Measurements from ENCODE around the gene RAB30.
"Not testable (repeated sequence)": the region's sequence is repeated elsewhere in the genome, so short reads cannot be mapped to it uniquely, and the experiment has no call there.

RAB30 gene

DNA sequence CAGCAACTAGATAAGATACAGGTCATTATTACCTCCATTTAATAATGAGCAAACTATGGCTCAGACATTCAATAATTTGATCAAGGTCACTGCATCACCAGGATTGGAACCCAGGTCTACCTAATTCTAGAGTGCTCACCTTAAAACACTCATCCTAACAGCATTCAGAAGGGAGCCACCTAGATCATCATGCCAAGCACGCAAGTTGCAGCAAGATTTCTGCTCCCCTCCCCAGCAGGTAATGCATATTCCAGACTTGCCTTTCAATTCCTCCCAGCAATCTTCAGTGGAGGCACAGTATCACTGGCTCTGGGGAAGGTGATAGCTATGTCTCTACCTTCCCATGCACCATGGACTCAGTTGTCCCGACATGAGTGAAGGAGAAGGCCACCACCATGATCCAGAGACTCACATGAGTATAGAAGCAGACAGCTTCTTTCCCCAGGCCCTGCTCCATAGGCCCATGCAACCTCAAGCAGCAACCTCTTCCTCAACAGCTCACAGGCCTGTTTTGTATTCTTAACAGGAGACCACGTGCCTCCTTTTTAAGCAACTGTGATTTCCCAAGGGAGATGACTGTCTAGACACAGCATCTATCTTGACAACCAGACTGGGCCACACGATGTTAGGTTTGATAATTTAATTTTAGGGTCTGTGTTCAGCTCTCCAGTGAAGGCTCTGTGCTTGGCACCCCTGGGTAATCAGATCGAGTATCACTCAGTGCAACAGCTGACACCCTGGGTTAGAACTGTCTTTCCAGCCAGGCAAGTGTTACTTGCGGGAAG is 36.4 kb downstream of the RAB30 start:
- DNase-seq = no peak

DNA sequence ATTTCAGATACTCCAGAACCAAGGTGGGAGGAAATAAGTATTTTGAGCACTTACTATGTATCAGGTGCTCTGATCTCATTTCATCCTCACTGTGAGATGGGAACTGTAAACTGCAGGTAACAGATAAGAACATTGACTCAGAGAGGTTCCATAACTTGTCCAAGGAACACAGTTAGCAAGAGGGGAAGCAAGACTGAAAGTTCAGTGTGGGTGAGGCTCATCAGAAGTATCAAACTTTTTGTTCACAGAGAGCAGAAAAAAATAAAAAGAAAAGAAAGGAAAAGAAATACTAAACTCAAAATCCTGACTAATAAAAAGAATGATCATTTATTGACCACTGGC is 37.1 kb downstream of the RAB30 start:
- DNase-seq = no peak

DNA sequence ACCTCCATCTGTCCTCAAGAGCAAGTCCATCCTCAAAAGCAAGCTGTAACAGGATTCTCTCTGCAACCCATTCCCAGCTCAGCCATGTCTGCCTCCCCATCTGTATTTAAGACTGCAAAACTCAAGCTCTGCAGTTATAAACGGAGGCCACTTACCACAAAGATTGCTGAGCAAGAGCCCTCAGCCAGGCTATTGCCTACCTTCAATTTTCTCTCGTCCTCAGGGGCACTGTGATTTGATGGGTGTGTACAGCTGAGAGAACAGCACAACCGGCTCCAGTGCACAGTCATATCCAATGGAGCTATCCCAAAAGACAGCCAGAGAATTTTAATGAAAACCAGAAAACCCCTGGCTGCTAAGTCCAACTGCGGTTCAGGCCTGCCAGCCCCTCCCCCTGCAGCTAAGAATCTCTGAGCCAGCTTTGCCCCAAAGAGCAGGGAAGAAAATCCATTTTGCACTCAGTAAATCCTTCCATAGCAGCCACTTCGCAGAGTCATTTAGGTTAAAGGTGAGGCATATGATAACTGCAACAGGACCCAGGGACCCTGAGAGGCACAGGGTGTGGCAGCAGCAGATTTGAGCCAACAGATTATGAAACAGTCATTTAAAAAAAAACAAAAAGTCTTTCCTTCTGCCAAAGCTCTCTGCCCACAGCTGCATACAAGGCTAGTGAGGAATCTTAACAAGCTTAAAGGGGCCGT is 37.6 kb downstream of the RAB30 start:
- DNase-seq = no peak

DNA sequence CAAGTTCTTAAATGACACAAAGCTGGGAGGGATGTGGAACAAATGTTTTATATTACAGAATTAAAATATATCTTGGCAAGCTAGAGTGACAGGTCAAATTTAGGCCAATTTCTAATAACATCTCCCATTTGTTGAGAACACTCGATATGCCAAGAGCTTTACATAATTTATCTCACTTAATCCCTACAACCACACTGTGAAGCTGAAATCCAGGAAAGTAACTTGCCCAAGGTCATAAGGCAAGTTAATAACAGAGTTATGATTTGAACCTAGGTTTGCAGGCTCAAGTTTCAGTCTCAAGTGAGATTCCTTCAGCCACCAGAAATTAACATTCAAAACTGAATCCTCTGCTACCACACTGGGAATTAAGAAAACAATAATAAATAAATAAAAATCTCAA is 38.3 kb downstream of the RAB30 start:
- DNase-seq = no peak

DNA sequence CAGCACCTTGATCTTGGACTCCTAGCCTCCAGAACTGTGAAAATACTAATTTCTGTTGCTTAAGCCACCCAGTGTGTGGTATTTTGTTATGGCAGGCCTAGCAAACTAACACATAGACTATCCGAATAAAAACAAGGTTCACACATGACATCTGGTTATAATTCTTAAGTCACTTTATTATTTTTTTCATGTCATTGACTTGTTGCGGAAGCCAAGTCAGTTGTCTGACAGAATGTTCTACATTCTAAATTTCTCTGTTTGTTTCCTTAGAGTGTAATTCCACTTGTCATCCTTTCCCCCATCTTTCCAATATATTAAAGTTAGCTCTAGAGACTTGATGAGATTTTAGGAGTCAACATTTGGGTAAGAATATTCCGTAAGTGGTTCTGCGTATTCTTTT is 40.6 kb downstream of the RAB30 start:
- no peak for DNase-seq

DNA sequence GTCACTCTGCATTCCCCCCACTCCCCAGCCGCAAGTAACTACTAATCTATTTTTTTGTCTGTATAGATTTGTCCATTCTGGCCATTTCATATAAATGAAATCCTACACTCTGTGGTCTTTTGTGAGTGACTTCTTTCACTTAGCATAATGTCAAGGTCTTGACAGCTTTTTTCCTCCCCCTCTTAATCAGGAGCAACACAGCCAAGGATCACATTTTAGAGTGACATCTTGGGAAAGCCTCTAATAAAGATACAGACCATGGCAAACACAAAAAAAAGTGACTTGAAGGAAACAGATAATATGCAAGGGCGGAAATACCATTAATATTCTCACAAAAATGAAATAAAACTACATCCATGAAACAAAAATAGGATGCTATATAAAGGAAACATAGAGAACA is 43.9 kb downstream of the RAB30 start:
- DNase-seq = no peak

DNA sequence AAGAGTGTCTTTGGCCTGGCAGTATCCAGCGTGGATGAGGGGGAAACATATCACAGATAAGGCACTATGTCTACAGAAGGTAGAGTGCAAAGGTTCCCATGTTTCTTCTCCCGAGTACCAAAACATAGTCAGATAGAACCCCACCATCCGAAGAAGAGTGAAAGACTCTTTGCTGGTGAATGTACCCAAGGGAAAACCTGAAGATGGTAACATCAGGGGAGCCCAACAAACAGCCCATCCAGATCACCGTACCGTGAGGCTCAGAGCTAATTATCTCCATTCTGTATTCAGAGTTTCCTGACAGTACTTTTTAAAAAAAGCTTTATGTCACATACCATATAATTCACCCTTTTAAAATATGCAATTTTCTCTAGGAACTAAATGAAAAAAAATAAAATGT is 44.4 kb downstream of the RAB30 start:
- DNase-seq = no peak

DNA sequence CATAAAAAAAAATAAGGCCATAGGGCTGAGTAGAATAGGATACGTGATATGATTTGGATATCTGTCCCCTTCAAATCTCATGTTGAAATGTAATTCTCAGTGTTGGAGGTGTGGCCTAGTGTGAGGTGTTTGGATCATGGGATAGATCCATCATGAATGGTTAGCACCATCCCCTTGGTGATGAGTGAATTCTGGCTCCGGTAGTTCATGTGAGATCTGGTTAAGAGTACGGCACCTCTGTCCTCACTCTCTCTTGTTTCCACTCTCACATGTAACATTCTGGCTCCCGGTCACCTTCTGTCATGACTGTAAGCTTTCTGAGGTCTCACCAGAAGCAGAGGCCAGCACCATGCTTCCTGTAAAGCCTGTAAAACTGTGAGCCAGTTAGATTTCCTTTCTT is 45.5 kb downstream of the RAB30 start:
- no peak for DNase-seq

DNA sequence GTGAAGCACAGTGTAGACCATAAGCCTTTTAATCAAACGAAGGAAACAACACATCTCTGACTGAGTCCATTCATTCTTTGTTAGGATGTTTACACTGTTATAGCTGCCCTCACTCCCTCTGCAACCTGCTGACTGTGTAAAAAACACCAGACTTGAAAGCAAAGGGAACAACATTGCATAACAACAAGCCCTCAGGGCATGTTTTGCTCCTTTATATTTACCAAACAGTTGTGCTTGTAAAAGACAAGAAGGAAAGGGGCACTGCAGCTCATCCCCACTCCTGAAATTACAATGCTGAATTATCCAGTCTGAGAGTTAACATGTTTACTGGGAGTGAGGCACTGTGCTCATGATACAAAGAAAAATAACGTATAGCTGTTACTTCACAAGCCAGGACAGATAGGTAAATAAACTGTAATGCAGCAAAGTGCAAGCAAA is 46.4 kb downstream of the RAB30 start:
- no peak for DNase-seq

DNA sequence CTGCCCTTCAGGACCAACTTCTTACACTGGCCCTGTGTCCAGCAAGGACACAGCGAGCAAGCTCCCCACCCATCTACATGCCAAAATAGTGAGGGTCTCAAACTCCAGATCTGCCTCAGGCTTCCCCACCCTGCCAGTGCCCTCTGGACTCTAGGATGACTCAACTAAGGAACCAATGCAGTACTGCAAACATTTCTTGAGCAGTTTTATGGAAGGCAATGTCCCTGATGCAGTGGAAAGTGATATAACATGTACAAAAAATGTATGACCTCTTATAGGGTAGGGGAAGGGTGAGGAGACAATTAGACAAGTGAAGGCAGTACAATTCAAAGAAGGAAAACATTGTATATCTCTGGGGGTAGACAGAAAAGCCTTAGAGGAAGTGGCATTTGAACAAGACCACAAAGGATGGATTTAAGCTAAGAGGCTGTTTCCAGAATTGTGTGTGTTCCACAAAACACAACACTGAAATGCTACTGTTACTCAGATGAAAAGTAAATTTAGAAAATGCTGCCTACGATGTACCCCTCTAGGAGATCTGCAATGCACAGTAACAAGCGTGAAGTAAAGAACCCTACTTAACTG is 47.3 kb downstream of the RAB30 start:
- DNase-seq = no peak

DNA sequence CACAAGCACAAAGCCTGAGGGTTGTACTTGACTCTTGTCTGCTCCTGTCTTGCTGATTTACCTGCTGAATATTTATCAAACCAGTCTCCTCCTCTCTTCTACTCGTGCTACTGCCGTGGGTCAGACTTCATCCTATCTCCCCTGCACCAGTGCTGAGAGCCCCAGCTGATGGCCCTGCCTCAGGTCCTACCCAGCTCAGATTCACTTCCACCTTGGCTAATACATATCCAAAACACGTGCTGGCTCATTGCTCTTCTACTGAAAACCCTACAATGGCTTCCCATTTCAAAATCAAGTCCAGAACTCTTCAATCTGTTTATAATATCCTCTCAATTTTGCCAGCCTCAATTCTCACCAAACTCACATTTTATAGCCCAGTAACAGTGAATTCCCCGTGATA is 48.3 kb downstream of the RAB30 start:
- no peak for DNase-seq

DNA sequence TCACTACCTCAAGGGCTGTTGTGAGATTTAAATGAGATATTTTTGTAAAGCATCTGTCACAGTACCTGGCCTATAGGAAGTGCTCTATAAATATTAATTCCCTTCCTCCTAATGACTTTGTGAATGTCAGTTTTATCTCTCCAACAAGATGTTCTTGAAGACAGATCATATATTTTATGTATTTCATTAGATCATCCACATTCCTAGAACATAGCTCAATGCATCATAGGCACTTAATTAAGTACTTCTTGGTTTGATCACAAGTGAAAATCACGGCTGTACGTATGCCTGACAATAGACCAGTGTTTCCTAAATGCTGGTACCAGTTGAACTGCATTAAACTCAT is 49.9 kb downstream of the RAB30 start:
- DNase-seq = no peak

DNA sequence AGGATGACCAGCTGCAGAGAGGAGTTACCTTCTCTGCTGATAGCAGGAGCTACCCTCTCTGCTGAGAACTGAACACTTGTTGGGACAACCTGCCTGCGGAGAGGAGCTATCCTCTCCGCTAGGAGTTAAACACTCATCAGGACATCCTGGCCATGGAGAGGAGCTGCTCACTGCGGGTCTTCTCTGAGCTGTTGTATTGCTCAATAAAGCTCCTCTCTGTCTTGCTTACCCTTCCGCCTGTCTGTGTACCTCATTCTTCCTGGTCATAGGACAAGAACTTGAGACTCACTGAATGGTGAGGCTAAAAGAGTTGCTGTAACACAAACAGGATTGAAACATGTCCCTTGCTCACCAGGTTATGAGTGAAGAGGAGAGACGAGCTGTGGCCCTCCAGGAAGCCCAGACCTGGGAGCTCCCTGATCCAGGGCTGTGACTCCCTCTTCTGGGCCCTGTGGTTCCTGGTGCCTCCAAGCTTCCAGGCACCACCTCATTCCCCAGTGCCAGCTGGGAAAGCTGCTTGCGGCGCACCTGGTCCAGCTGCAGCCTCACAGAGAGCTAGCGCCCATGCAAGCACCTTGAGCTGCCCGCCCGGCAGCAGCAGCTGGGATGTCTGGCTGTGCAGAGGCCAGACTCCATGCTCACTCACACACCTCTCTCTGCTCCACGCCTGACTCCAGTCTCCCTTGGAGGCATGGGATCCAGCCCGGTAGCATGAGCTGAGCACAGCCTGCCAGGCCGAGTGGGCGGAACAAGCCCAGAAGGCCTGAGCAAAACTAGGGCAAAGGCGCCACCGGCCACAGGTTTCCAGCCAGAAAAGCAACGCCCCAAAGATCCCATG is 50.5 kb downstream of the RAB30 start:
- no peak for DNase-seq

DNA sequence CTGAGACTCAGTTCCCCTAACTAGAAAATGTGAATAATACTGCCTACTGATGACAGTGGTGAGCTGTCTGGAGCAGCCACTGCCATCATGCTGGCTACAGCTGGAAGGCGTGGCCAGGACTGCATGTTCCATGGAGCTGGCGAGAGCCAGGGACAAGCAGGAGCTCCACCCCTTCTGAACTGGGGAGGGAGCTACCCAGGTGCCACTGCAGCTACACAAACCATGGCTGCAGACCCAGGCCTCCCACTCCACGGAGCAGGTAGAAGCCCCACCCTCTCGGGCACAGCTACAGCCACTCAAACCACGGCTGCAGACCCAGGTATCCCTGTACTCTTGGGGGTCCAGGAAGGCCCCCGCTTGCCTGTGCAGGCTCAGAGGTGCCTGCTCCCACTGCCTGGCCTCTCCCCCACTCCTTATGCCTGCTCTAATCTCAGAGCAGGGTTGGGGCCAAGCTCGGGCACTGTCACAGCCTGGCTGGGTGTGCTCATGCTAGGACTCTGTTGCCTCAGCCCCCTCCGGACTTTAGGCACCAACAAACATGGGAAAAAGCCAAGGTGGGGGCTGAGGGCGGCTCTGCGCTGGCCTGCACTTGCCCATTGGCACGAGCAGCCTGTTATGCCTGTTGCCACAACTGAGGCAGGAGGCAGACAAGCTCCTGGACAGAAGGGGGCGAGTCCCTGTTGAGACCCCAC is 51.7 kb downstream of the RAB30 start:
- no peak for DNase-seq

DNA sequence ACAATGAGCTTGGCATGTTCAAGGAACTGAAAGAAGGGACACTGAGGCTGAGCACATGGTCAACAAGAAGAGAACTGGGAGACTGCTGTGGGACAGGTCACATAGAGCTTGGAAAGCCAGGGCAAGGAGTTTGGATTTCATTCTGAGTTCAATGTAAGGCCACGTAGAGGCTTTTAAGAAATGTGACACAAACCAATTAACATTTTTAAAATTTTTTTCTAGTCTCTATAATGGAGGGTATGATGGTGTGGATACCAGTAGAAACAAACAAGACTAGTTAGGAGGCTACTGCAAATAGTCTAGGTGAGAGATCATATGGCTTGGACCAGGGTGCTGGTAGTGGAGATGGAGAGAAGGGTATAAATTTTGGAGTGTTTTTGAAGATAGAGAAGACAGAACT is 56.7 kb downstream of the RAB30 start:
- DNase-seq = no peak

DNA sequence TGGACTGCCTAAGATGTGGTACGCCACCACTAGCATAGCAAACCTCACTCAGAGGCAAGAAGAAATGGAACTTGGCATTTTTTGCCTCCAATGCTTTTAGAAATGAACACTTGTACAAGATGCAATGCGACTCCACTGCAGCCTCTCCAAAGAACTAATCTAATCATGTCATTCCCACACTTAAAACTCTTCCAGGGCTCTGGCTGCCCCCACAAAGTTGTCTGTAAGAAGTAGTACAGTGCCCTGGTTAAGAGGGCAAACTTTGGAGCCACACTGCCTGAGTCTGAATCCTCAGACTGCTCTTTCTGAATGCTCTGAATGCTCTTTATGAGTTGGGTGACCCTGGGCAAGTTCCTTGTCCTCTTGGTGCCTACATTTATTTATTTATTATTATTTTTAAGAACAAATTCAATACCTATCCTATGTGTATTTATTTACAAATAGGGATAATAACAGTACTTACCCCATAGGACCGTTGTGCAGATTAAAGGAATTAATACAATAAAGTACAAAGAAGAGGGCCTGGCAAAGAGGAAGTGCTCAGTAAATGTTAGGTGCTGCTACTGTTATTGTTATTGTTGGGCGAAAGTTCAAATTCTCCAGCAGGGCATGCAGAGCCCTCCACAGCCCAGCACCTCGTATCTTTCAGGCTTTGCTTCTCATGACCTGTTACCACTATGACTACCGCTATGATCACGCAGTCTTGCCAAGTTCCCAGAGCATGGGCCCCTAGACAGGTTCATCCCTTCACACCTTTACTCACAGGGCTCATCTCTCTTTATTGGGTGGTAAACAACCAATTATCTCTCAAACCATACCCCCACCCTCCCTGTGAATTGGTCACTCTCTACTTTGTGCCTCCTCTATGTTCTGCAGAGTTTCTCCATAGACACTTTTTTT is 59.3 kb downstream of the RAB30 start:
- DNase-seq = no peak

DNA sequence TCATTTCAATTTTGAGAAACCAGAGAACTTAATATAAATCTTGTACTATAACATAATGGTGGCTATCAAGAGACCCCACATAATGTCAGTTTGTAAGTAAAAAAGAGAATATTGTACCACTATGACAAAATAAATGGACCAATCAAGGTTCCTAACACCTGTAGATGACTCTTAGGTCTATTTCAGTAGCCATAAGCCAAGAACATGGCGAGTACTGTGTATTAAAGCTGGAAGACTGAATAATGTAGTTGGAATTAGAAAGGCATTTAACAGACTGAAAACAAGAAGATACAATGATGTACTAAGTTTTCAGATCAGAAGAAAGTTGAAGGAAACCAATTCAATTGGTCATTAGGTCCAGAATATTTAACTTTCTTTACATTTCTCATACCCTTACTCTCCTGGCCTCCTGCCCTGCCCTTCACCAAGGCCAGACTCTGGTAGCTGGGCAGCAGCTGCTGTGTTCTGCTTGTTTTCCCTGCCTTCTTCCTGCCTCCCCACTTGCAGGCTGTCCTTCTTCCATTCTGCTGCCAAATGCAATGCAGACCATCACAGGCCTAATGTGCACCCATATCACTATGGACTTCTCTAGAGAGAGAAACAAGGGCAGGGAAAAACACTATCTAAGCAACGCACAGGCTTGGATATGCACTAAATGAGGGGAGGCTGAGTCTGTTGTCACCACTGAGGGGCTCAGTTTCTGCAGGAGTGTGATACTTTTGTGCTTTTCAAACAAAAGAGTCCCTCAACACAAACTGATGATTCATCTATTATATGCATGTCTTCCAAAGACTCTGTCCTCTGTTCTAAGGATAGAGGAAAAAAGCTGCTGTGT is 60.1 kb downstream of the RAB30 start:
- no peak for DNase-seq

DNA sequence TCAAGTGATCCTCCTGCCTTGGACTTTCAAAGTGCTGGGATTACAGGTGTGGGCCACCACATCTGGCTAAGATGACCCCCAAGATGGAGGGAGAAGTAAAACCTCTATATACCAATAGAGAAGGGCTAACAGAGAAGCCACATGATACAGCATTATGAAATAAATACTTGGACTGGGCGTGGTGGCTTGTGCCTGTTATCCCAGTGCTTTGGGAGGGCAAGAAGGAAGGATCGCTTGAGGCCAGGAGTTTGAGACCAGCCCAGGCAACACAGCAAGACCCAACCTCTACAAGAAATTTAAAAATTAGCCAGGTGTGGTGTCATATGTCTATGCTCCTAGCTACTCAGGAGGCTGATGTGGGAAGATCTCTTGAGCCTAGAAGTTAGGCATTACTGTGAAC is 61.7 kb downstream of the RAB30 start:
- no peak for DNase-seq

DNA sequence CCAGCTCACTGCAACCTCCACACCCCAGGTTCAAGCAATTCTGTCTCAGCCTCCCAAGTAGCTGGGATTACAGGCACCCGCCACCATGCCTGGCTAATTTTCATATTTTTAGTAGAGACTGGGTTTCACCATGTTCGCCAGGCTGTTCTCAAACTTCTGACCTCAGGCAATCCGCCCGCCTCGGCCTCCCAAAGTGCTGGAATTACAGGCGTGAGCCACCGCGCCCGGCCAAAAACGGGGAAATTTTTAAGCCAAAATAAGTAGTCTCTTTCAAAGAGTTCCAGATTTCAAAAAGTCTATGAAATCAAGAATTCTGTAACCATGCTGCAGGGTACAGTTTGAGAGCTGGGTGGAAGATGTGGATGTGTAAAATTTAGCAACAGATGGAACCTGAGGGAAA is 62.6 kb downstream of the RAB30 start:
- not testable (repeated sequence) for DNase-seq

DNA sequence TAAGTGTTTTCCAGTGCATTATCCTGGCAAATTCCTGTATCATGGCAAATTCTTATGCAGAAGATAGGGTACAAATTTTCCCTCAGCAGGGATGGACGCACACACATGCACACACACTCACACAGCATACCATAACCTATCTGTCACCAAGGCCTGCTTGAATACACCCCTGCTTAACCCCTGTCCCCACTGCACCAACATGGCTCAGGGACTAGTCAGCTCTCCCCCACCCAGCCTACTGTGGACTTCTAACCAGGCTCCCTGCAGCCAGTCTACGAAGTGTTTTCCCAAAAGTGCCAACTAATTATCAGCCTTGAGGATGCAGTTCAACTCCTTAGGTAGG is 63.1 kb downstream of the RAB30 start:
- no peak for DNase-seq

Data from CD4-positive, alpha-beta T cell treated with Interleukin-12 subunit alpha and Interleukin-12 subunit beta, for 1 hour (primary cell).